Forelimb muscle (tissue), 1 donor: ENCODE measurements around the gene IQSEC3. TPM values are rescaled to one million over a fixed set of nuclear protein-coding genes. Genes with fewer than 3 reads are reported as not detected.

Experiments used
- DNase-seq: peaks from one replicate; pipeline ENCODE4 v3.0.0-alpha.2; 2013; ENCODE audit warnings: low read depth
- polyA plus RNA-seq: library from polyadenylated mRNA; unstranded; fragments of 120-200 nt; gene quantifications from one replicate; pipeline ENCODE4 v1.2.1, GENCODE V29; 2013; ENCODE audit not compliant: insufficient read length

The IQSEC3 gene
- polyA plus RNA-seq, 1 donor: 2.9 TPM

- no peak for DNase-seq
Measured at GRCh38 chr12:78981-79380, 12.4 kb downstream of the IQSEC3 start.

- DNase-seq: no peak
Measured at GRCh38 chr12:80681-81190, 14.2 kb downstream of the IQSEC3 start.

- no peak for DNase-seq
Measured at GRCh38 chr12:82740-83139, 16.2 kb downstream of the IQSEC3 start.

- DNase-seq: no peak
Measured at GRCh38 chr12:84056-84455, 17.5 kb downstream of the IQSEC3 start.

GRCh38 chr12:85191-85666 lies 18.7 kb downstream of the IQSEC3 start:
- no peak for DNase-seq

- DNase-seq: no peak
Measured at GRCh38 chr12:87315-87714, 20.7 kb downstream of the IQSEC3 start.

GRCh38 chr12:87856-88255 lies 21.3 kb downstream of the IQSEC3 start:
- no peak for DNase-seq

- DNase-seq: no peak
Measured at GRCh38 chr12:89653-90052, 23.1 kb downstream of the IQSEC3 start.

- no peak for DNase-seq
Measured at GRCh38 chr12:91213-91612, 24.6 kb downstream of the IQSEC3 start.

GRCh38 chr12:93266-94005 lies 26.9 kb downstream of the IQSEC3 start:
- DNase-seq: no peak

- no peak for DNase-seq
Measured at GRCh38 chr12:96543-96942, 30.0 kb downstream of the IQSEC3 start.

GRCh38 chr12:98924-99352 lies 32.4 kb downstream of the IQSEC3 start:
- no peak for DNase-seq

GRCh38 chr12:99605-100004 lies 33.0 kb downstream of the IQSEC3 start:
- DNase-seq: no peak

GRCh38 chr12:101969-102878 lies 35.7 kb downstream of the IQSEC3 start:
- DNase-seq: no peak

- DNase-seq: no peak
Measured at GRCh38 chr12:102879-103168, 36.3 kb downstream of the IQSEC3 start.

GRCh38 chr12:103169-103981 lies 36.8 kb downstream of the IQSEC3 start:
- no peak for DNase-seq

GRCh38 chr12:104551-105081 lies 38.0 kb downstream of the IQSEC3 start:
- no peak for DNase-seq

GRCh38 chr12:105696-106095 lies 39.1 kb downstream of the IQSEC3 start:
- DNase-seq: no peak

GRCh38 chr12:106118-106591 lies 39.6 kb downstream of the IQSEC3 start:
- DNase-seq: no peak

GRCh38 chr12:108594-108993 lies 42.0 kb downstream of the IQSEC3 start:
- no peak for DNase-seq

- DNase-seq: no peak
Measured at GRCh38 chr12:109446-109845, 42.9 kb downstream of the IQSEC3 start.

GRCh38 chr12:109872-110271 lies 43.3 kb downstream of the IQSEC3 start:
- no peak for DNase-seq
